ENCODE results near the gene SEMA3F. TPM values are rescaled to one million over a fixed set of nuclear protein-coding genes. Genes with fewer than 3 reads are reported as not detected.
A peak's percentile ranks its signal among the peaks of the same experiment; 100 is the strongest.

Gene SEMA3F
- polyA plus RNA-seq, 2 of the 4 experiments (the other 2 are of a cell fraction), result 2.9 to 10.6 TPM

DNA sequence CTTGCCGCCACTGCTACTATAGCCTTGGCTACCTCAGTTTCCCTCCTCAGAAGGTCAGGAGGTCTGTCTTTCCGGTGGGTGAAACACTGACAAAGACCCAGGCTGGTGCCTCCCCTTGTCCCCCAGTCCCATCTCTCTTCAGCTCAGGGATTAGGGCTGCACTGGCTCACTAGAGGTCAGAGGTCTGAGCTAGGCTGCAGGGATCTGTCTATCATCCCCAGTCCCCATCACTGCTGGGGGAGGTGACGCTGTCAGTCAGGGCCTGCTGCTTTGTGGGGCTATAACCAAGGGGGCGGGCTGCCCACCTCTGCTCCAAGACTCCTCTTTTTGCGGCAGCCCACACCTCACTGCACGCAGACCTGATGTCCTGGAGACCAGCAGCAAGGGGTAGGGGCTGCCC is 13.7 kb downstream of the SEMA3F start (continued):
- no peak for TF ChIP-seq HOXB13 (CRISPR knock-in tag; IDR thresholded peaks at IDR 0.05; ENCODE audit: low read depth)
- TF ChIP-seq, protein P1, sequence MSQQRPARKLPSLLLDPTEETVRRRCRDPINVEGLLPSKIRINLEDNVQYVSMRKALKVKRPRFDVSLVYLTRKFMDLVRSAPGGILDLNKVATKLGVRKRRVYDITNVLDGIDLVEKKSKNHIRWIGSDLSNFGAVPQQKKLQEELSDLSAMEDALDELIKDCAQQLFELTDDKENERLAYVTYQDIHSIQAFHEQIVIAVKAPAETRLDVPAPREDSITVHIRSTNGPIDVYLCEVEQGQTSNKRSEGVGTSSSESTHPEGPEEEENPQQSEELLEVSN (IDR thresholded peaks at IDR 0.05; ENCODE audit: borderline replicate concordance, low read depth), result no peak
- TF ChIP-seq HDAC2 (IDR thresholded peaks at IDR 0.05), result no peak
- TF ChIP-seq FOSB (CRISPR knock-in tag; IDR thresholded peaks at IDR 0.05), result no peak
- no peak for TF ChIP-seq CHD4 (IDR thresholded peaks at IDR 0.05; ENCODE audit: borderline replicate concordance)
- TF ChIP-seq EP300 (IDR thresholded peaks at IDR 0.05), result no peak

DNA sequence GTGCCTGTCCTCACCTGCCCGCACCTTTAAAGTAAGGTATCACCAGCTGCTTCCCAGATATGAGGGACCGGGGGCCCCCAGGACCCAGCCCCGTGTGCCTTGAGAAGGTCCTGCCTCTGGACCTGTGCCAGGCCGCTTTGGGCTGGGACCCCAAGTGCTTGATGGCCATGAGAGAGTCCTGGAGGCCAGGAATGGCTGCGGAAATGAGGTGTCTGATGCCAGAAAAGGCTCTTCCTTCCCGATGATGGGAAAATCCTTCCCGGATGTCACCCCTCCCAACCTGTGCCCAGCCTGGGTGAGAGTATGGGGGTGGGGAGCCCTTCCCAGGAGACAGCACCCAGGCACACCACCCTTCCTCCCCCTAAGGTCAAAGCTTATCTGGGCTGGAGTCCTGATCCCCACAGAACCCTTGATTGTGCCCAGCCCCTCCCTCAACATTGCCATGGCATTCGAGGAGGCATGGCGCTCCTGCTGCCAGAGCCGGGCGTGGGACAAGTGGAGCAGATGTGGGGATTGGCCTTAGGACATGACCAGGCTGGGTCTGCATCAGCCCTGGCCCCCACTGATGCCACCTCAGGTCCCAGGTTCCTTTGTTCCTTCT is 14.2 kb downstream of the SEMA3F start:
- Histone ChIP-seq H3K4me1 (peaks cover 82% of the 10 kb centered on the region), H3K9me3 (no peaks in the 10 kb centered on the region), H3K27ac (peak overlapping the region; percentile 68 to 94; a peak in 4 of 6 replicates), H3K4me3 (no peak overlapping the region), H3K4me2 (0 out of 3 replicates have a peak overlapping the region, but pooled peaks have one; percentile 23)
- ATAC-seq, result no peak
- TF ChIP-seq, protein P2, sequence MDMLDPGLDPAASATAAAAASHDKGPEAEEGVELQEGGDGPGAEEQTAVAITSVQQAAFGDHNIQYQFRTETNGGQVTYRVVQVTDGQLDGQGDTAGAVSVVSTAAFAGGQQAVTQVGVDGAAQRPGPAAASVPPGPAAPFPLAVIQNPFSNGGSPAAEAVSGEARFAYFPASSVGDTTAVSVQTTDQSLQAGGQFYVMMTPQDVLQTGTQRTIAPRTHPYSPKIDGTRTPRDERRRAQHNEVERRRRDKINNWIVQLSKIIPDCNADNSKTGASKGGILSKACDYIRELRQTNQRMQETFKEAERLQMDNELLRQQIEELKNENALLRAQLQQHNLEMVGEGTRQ (IDR thresholded peaks at IDR 0.05), result no peak
- TF ChIP-seq MYC (IDR thresholded peaks at IDR 0.05; ENCODE audit: borderline replicate concordance, low read length), result no peak
- DNase-seq (ENCODE audit: low read depth in 1 of 2, low spot score in 1 of 2), result no peak
- ChIA-PET POLR2A (no interaction called here), CTCF (interaction anchor here (1.1 to 5.5 kb wide), 2 partner anchors 22 to 102 kb away, joined by 3 to 53 read pairs; partner anchors contain the start of gene GNAT1)
- FAIRE-seq, result no peak
- 77% methylated on average over 7 of the region's 11 CpGs for WGBS (ENCODE audit: missing lambda C conversion rate)

DNA sequence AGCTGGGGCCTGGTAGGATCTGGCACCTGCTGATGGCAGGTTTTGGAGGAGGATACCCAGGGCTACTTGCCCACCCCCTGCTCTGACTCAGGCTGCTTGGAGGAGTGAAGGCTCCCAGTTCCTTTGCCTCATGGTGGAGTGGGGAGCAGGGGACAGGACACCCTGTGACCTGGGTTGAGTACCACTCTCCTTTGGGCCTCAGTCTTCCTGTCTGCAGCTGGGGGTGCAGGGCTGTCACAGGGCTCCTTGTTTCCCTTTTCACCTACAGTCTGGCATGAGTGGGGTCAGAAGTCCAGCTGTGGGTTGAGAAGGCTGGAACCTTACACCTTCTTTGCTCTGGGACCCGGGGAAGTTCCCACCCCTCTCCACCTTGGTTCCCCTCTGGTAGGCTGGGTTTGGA is 14.7 kb downstream of the SEMA3F start:
- H3K4me2 ChIP-seq, result 0 out of 3 replicates have a peak overlapping the region, but pooled peaks have one; percentile 23
- ATAC-seq (no peak), DNase-seq (ENCODE audit: low read depth in 1 of 2, low spot score in 1 of 2) (no peak), FAIRE-seq (no peak)
- TF ChIP-seq JUNB (IDR thresholded peaks at IDR 0.05) (no peak), HOXA7 (CRISPR knock-in tag; IDR thresholded peaks at IDR 0.05) (no peak), POLR2A (IDR thresholded peaks at IDR 0.05; ENCODE audit: low read length) (no peak), ZC3H11A (IDR thresholded peaks at IDR 0.05) (no peak), MAZ (IDR thresholded peaks at IDR 0.05; ENCODE audit: borderline replicate concordance, low read depth, low read length) (no peak), KDM1A (IDR thresholded peaks at IDR 0.05; ENCODE audit: low read depth) (no peak), NPAS2 (CRISPR knock-in tag; IDR thresholded peaks at IDR 0.05; ENCODE audit: borderline replicate concordance) (no peak), FOSL2 (IDR thresholded peaks at IDR 0.05) (no peak), FOSL2 (CRISPR knock-in tag; IDR thresholded peaks at IDR 0.05) (no peak), MAFK (IDR thresholded peaks at IDR 0.05; ENCODE audit: partially characterized antibody) (no peak), HOXB13 (CRISPR knock-in tag; IDR thresholded peaks at IDR 0.05; ENCODE audit: low read depth) (no peak), NFE2L2 (conservative IDR thresholded peaks at IDR 0.05; ENCODE audit: low read length) (no peak), TFCP2L1 (CRISPR knock-in tag; IDR thresholded peaks at IDR 0.05) (no peak), NR3C1 (IDR thresholded peaks at IDR 0.05) (no peak)
- TF ChIP-seq, protein P3, sequence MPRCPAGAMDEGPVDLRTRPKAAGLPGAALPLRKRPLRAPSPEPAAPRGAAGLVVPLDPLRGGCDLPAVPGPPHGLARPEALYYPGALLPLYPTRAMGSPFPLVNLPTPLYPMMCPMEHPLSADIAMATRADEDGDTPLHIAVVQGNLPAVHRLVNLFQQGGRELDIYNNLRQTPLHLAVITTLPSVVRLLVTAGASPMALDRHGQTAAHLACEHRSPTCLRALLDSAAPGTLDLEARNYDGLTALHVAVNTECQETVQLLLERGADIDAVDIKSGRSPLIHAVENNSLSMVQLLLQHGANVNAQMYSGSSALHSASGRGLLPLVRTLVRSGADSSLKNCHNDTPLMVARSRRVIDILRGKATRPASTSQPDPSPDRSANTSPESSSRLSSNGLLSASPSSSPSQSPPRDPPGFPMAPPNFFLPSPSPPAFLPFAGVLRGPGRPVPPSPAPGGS (IDR thresholded peaks at IDR 0.05), result no peak
- ChIA-PET CTCF (interaction anchor here (1.1 to 5.5 kb wide), 2 partner anchors 21 to 102 kb away, joined by 3 to 53 read pairs; partner anchors contain the start of gene GNAT1), POLR2A (interaction anchor here (0.6 kb wide), 1 partner anchor 66 kb away, joined by 3 read pairs; the partner anchor contains the start of gene GNAI2)
- 56% methylated on average over 1 of the region's 1 CpG for WGBS (ENCODE audit: missing lambda C conversion rate)
- H3K27ac ChIP-seq, result peak overlapping the region; percentile 68 to 94; a peak in 5 of 6 replicates
- no peak overlapping the region for H3K4me3 ChIP-seq
- H3K9me3 ChIP-seq, result no peaks in the 10 kb centered on the region
- peaks cover 77% of the 10 kb centered on the region for H3K4me1 ChIP-seq

Measured in A549 (cell line).